GM19025 (cell line): Measurements from ENCODE around the gene LYRM2.

Experiments used
- ATAC-seq: cut with Tn5 transposase; IDR thresholded peaks from one replicate; pipeline ENCODE4 v1.9.1; 2021; ENCODE audit warnings: mild to moderate bottlenecking, low read depth, moderate library complexity; ENCODE audit not compliant: unreplicated experiment

Gene LYRM2

DNA sequence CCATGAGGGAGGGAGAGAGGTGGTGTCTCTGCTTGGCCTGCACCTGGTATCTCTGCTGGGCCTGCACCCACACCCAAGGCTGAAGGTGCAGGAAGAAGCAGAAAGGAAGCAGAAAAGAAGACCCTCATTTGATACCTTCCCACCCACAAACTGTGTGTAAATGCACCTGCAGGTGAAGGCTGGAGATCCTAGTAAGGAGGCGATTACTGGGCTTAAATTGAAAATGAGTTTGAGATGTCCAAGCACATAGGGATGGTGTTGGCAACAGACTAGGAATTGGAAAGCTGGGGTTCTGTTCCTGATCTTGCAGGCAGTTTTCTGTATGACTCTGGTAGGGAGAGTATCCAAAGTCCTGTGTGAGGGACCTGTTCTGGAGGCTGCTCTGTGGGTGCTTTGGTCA lies 74.7 kb downstream of the LYRM2 start:
- ATAC-seq, result no peak

GRCh38 chr6:89562093-89562973 lies 76.2 kb downstream of the LYRM2 start:
- no peak for ATAC-seq

GRCh38 chr6:89559487-89559886 lies 79.1 kb downstream of the LYRM2 start:
- no peak for ATAC-seq

- no peak for ATAC-seq
Observed at GRCh38 chr6:89555806-89556205, 82.7 kb downstream of the LYRM2 start.

GRCh38 chr6:89555031-89555430 lies 83.5 kb downstream of the LYRM2 start:
- no peak for ATAC-seq

GRCh38 chr6:89554106-89554505 lies 84.4 kb downstream of the LYRM2 start:
- no peak for ATAC-seq

DNA sequence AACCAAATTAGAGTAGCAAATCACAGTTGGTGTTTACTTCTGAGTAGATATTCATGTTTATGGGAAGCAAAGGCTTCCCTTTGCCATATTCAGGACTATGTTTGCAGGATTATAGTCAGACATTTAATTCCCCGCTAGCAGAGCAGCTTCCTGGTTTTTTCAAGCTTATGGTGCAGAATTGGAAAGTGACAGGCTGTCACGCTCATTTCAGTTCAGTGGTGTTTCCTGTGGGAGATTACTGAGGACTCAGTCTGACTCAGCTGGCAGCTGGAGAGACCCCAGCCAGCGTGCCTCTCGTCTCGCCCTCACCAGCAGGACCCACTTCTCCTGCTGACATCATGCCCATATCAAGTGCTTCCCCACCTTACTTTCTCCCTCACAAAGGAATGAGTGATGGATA lies 85.1 kb downstream of the LYRM2 start:
- no peak for ATAC-seq

GRCh38 chr6:89547281-89547680 lies 91.3 kb downstream of the LYRM2 start:
- no peak for ATAC-seq

- no peak for ATAC-seq
Observed at GRCh38 chr6:89542866-89543265, 95.7 kb downstream of the LYRM2 start.

- ATAC-seq, result peak; percentile 82
Observed at GRCh38 chr6:89542081-89542857, 96.3 kb downstream of the LYRM2 start.

DNA sequence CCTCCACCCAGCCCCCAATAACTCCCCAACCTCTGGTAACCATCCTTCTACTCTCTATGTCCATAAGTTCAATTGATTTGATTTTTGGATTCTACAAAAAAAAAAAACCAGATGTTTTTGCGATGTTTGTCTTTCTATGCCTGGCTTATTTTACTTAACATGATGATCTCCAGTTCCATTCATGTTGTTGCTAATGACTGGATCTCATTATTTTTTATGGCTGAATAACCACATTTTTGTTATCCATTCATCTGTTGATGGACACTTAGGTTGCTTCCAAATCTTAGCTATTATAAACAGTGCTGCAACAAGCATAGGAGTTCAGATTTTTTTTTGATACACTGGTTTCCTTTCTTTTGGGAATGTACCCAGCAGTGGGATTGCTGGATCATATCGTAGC lies 98.8 kb downstream of the LYRM2 start:
- no peak for ATAC-seq

GRCh38 chr6:89536231-89536630 lies 102.3 kb downstream of the LYRM2 start:
- ATAC-seq, result no peak

DNA sequence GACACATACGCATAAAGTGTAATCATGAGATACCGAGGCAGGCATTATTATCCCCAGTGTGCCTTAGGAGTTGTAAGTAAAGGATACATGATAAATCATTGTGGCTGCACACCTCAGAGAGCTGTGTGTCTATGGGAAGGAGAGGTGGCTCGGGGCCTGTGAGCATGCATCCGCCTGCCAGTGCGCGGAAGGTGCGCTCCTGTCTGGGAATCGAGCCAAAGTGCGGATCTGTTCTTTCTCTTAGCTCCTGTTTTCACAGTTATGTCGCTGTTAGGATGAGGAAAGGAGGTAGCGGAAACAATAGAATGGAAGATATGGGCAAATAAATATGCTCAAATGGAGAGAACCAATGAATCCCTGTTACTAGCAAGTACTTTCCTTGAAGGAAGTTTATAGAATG lies 107.6 kb downstream of the LYRM2 start:
- ATAC-seq, result no peak

DNA sequence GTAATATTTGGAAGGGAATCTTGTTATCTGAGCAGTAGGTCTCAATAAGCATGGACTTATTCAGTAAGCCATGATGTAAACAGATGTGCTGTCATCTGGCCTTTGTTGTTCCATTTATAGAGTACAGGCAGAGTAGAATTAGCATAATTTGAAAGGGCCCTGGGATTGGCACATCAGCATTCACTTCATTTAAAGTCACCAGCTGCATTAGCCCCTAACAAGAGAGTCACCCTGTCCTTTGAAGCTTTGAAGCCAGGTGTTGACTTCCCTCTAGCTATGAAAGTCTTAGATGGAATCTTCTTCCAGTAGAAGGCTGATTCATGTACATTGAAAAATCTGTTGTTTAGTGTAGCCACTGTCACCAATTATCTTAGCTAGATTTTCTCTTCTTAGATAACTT lies 109.7 kb downstream of the LYRM2 start:
- ATAC-seq, result no peak

GRCh38 chr6:89527634-89528033 lies 110.9 kb downstream of the LYRM2 start:
- no peak for ATAC-seq

- no peak for ATAC-seq
Observed at GRCh38 chr6:89526563-89526869, 112.0 kb downstream of the LYRM2 start.

DNA sequence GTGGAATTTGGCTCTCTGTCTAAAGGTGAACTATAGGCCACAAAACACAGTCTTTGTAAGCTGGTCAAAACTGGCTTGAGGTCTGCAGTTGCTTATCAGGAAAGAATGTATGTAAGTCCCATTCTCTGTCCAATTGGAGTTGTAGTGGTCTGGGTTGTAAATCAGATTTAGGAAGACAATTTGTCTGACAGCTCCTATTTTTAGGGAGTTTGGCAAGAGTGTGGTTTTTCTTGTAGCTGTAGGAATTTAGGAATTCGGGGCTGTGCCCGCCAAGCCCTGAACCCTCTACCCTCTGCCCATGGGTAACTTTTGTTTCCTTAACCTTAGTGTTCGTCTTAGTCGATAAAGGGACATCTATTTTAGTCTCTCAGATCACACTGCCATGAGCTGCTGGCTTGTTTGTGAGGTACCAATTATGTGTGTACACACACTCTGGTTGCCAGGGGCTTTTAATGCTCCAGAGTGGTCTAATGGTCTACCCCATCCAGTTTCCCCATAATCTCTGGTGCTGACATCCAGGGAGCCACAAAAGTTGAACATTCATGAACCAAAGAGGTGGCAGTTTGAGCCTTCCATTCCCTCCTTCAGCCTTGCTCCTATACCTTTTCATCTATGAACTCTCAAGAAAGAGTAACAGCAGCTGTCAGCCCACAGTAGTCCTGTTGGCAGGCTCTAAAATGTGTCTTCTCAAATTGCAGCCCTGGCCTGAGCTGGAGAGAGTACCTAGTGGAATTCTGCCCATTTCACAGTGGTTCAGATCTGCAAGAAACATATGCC lies 112.6 kb downstream of the LYRM2 start:
- ATAC-seq, result no peak

- no peak for ATAC-seq
Observed at GRCh38 chr6:89522778-89523177, 115.8 kb downstream of the LYRM2 start.

DNA sequence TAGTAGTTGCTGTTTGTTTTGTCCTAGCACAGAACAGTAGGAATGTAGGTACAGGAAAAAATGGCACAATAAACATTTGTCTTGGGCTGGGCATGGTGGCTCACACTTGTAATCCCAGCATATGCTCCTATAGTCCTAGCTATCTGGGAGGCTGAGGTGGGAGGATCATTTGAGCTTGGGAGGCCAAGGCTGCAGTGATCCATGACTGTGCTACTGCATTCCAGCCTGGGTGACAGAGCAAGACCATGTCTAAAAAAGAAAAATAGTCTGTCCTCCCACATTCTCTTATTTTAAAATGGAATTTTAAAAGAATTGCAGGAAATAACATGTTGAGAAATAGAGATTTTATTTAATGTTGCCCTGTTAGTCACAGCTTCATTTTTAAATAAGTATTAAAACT lies 117.8 kb downstream of the LYRM2 start:
- no peak for ATAC-seq

DNA sequence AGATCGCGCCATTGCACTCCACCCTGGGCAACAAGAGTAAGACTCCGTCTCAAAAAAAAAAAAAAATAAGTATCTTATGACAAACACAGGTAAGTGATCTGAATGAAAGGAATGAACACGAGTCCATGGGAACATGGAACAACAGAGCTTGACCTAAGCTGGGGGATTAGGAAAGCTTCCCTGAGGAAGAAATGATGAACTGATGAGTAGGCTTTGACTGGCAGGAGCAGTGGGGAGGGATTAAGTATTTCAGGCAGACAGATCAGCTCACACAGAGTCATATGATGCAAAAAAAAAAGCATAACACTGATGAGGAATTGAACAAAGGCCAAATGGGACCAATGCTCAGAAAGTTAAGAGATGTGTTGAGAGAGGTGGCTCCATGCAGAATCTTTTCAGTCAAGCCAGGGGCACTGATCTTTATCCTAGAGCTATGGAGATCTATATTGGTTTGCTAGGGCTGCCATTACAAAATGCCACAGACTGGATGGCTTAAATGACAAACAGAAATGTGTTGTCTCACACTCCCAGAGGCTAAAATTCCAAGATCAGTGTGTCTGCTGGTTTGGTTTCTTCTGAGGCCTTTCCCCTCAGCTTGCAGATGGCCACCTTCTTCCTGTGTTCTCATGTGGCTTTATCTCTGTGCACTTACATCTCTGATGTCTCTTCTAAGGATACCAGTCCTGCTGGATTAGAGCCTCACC lies 120.0 kb downstream of the LYRM2 start:
- no peak for ATAC-seq
